Gastroesophageal sphincter (tissue), 3 donors: ENCODE measurements around the gene FAM171A2.

Experiments
- POLR2A ChIP-seq, 2 donors: fragments of 450-650 bp; IDR thresholded peaks; one replicate each; pipeline ENCODE4 v1.6.1; 2017; ENCODE audit warnings: antibody characterized with exemption in 2 of 2, mild to moderate bottlenecking in 2 of 2, moderate library complexity in 1 of 2
- POLR2AphosphoS5 ChIP-seq: sonication (generic); formaldehyde crosslinking; IDR thresholded peaks from one replicate; pipeline ENCODE4 v1.6.1; 2017; ENCODE audit warnings: antibody characterized with exemption
- TF ChIP-seq, protein P1 (sequence below), 4 experiments: fragments of 200-600 bp in 2 of 4; fragments of 450-650 bp in 2 of 4; sonication (generic) in 1 of 4; IDR thresholded peaks; one replicate each; pipeline ENCODE4 v1.5.1; 2017 to 2019; ENCODE audit warnings: antibody characterized with exemption in 4 of 4, mild to moderate bottlenecking in 2 of 4, moderate library complexity in 2 of 4

DNA sequence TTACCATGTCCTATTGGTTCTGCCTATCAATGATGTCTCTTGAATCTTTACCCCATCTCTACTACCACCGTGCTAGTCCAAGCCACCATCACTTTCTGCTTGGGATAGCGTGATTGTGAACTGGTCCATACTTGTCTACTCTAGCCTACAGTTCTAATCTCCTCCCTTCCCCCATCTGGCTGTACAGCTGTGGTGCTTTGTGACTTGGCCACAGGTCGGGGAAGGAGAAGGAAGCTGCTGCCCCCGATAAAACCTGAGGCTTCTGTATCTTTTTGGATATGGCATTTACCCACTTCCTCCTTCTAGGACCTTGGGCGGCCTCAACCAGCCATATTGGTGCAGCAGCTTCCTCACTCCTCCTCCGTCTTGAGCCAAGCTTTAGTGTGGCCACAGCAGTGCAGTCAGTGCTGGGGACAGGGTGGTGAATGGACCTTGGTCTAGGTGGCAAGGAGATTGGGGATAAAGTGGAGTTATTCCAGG lies 26.1 kb upstream of the FAM171A2 start:
- TF ChIP-seq POLR2AphosphoS5 (no peak), POLR2A (IDR thresholded peaks at IDR 0.05) (no peak)
- TF ChIP-seq, protein P1, sequence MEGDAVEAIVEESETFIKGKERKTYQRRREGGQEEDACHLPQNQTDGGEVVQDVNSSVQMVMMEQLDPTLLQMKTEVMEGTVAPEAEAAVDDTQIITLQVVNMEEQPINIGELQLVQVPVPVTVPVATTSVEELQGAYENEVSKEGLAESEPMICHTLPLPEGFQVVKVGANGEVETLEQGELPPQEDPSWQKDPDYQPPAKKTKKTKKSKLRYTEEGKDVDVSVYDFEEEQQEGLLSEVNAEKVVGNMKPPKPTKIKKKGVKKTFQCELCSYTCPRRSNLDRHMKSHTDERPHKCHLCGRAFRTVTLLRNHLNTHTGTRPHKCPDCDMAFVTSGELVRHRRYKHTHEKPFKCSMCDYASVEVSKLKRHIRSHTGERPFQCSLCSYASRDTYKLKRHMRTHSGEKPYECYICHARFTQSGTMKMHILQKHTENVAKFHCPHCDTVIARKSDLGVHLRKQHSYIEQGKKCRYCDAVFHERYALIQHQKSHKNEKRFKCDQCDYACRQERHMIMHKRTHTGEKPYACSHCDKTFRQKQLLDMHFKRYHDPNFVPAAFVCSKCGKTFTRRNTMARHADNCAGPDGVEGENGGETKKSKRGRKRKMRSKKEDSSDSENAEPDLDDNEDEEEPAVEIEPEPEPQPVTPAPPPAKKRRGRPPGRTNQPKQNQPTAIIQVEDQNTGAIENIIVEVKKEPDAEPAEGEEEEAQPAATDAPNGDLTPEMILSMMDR (IDR thresholded peaks at IDR 0.05), result no peak
